ENCODE measurements around the gene DEF6. TPM values are rescaled to one million over a fixed set of nuclear protein-coding genes. Genes with fewer than 3 reads are reported as not detected.
A peak's percentile ranks its signal among the peaks of the same experiment; 100 is the strongest.

Gene DEF6
- total and polyA plus RNA-seq, 2 of the 13 experiments (the other 11 are each of a cell fraction or from before 2014, with no cell fraction given) = 5.2 to 10.0 TPM

- TF ChIP-seq KIAA2018 (CRISPR knock-in tag; IDR thresholded peaks at IDR 0.05; ENCODE audit: borderline replicate concordance) = peak; percentile 92; the same call in 1 of the 2 replicates
- TF ChIP-seq ZSCAN29 (CRISPR knock-in tag; conservative IDR thresholded peaks at IDR 0.05) = peak; percentile 100
- peak; percentile 11 to 24; a peak in 1 of 4 replicates for TF ChIP-seq MAFK (conservative IDR thresholded peaks at IDR 0.05 in 1 of 2, IDR thresholded peaks at IDR 0.05 in 1 of 2; ENCODE audit: low read length in 2 of 2)
- TF ChIP-seq ZNF781 (CRISPR knock-in tag; IDR thresholded peaks at IDR 0.05; ENCODE audit: borderline replicate concordance, not compliant biosample characterization) = peak; percentile 67
- TF ChIP-seq ZNF772 (CRISPR knock-in tag; IDR thresholded peaks at IDR 0.05) = peak; percentile 90; the same call in 1 of the 2 replicates
- peak; percentile 56; the same call in 1 of the 2 replicates for TF ChIP-seq ZNF343 (CRISPR knock-in tag; IDR thresholded peaks at IDR 0.05)
- TF ChIP-seq RXRA (CRISPR knock-in tag; IDR thresholded peaks at IDR 0.05) = peak; percentile 75
- TF ChIP-seq SKIL (CRISPR knock-in tag; IDR thresholded peaks at IDR 0.05; ENCODE audit: borderline replicate concordance) = peak; percentile 37; the same call in 1 of the 2 replicates
- peak; percentile 70 for TF ChIP-seq NR2C2 (CRISPR knock-in tag; IDR thresholded peaks at IDR 0.05; ENCODE audit: borderline replicate concordance)
- peak; percentile 82 for TF ChIP-seq ATF2 (CRISPR knock-in tag; IDR thresholded peaks at IDR 0.05)
- TF ChIP-seq POLR2G (IDR thresholded peaks at IDR 0.05; ENCODE audit: low read depth, low read length) = peak; percentile 82
- TF ChIP-seq TIGD3 (CRISPR knock-in tag; IDR thresholded peaks at IDR 0.05; ENCODE audit: borderline replicate concordance) = no peak
- TF ChIP-seq ZNF251 (CRISPR knock-in tag; IDR thresholded peaks at IDR 0.05) = no peak
- TF ChIP-seq ETV5 (CRISPR knock-in tag; IDR thresholded peaks at IDR 0.05; ENCODE audit: borderline replicate concordance) = peak; percentile 98
These were observed at the start of gene DEF6 (continued) for GRCh38 chr6:35297601-35298481.

Measured in HepG2 (cell line).